Stimulated activated CD8-positive, alpha-beta memory T cell treated with anti-CD3 and anti-CD28 coated beads, Interleukin-15, amount 100 ng/mL, for 1 hour (primary cell): ENCODE results near the gene CDH19.

Experiments used
- DNase-seq: peaks from one replicate; pipeline ENCODE4 v3.0.0-alpha.2; 2020; ENCODE audit warnings: low read depth

CDH19 gene, protein sequence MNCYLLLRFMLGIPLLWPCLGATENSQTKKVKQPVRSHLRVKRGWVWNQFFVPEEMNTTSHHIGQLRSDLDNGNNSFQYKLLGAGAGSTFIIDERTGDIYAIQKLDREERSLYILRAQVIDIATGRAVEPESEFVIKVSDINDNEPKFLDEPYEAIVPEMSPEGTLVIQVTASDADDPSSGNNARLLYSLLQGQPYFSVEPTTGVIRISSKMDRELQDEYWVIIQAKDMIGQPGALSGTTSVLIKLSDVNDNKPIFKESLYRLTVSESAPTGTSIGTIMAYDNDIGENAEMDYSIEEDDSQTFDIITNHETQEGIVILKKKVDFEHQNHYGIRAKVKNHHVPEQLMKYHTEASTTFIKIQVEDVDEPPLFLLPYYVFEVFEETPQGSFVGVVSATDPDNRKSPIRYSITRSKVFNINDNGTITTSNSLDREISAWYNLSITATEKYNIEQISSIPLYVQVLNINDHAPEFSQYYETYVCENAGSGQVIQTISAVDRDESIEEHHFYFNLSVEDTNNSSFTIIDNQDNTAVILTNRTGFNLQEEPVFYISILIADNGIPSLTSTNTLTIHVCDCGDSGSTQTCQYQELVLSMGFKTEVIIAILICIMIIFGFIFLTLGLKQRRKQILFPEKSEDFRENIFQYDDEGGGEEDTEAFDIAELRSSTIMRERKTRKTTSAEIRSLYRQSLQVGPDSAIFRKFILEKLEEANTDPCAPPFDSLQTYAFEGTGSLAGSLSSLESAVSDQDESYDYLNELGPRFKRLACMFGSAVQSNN

DNA sequence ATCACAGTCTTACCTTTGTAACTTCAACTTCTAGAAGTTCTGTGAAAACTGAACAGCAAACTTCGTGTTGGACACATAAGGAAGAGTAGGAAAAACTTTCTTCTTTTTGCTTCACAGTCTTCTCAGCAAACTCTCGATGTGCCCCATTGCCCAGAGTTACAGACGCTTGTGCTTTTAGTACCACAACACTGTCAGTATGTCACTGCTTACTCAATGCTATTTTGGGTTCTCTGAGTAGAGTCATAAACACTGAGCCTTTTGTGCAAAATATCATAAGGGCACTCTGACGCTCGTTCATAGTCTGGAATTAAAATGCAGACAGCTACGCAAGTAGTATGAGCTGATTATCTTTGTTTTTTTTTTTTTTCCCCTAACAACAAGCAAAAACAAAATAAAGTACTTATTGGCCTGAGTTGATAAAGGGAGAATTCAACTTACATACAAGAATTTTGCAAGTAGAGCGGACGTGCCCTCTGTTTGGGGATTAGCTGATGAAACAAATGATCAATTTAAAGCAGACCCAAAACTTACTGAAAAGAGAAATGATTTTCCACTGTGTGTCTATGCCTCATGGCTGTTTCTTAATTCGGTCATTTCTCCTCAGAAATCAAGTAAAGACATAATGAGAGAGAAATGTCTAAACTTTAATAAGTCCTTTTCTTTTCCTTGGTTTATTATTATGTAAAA is at the start of gene CDH19:
TSS of gene CDH19 (minus strand) at position 150 of the 687 bp plus-strand sequence. CDS start 31,886 bp downstream, outside the sequence.
- no peak for DNase-seq

DNA sequence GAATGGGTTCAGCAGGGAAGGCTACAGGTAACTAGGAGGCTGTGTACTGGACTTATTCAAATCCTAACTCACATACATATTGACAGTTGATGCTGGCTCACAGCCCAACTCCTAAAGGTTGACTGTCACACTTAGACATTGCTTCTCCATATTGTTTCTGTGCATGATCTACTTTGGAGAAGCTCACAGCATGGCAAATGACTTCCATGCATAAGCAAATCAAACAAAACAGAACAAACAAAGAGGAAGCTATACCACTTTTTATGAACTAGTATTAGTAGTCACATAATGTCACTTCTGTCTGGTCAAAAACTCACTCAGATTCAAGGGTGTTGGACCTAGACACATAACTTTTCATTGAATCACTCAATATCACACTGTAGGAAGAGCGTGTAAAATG is 43.8 kb upstream of the CDH19 start:
- no peak for DNase-seq

- DNase-seq = no peak
Measured at GRCh38 chr18:66646609-66647008, 42.7 kb upstream of the CDH19 start.

DNA sequence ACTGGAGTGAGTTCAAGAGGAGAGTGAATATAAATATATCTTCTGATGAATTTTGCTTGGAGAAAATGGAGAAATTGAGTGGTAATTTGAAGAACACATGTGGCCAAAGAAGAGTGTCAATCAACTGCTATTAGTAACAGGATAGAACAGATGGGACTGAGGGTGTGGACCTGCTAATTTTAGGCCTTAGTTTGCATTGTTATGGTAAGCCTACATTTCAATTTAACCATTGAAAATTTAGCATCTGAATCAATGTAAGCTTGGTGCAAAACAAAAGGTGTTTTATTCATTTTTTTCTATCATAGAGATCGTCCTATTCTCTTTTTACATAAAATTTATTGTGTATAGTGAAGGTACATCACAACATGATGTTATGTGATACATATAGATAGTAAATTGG is 42.1 kb upstream of the CDH19 start:
- DNase-seq = no peak

DNA sequence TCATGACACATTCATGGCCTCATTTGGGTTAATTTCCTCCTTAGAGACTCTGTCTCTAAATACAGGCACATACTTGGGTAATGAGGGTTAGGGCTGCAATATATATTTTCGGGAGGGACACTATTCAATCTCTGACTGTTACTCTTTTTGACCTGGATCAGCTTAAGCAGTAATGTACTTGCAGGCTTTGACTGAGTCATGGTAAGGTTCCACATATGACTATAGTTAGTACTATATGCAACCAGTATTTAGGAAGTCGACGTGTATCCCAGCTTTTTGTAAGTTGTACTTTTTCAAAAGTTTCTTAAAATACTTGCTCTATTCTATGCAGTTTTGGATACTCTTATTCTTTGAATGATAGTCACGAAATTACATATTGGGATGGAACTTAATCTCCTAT is 37.2 kb upstream of the CDH19 start:
- no peak for DNase-seq

GRCh38 chr18:66640431-66640830 is 36.5 kb upstream of the CDH19 start:
- no peak for DNase-seq

DNA sequence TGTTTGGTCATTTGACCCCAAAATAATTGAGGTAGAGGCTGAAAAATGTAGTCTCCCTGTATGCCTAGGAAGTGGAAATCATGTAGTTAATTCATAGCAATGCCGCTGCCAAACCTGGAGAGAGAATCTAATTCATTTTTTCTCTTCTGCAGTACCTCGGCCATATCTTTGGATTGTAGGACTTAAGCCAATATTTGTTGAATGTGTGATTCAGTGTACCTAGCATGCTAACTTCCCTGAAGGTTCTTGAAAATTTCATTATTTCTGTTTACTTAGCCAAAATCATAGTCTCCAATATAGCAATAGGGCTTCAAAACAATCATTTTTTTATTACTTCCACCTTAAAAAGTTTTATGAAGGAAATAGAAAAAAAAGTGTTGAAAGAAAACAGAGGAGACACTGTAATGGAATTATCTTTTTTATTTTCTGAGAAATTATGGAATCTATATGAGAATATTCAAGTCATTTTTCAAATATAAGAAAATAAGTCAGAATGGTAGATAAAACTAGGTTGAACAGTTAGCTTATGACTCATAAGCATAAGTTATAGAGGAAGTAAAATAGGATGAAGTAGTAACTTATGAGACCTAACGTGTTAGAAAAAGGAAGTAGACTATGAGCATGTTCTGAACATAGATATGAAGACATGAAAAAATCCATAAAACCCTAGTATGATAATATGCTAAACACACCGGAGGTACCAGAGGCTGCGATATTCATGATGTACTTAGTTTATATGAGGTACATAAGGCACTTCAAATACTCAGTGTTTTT is 35.2 kb upstream of the CDH19 start:
- DNase-seq = no peak

DNA sequence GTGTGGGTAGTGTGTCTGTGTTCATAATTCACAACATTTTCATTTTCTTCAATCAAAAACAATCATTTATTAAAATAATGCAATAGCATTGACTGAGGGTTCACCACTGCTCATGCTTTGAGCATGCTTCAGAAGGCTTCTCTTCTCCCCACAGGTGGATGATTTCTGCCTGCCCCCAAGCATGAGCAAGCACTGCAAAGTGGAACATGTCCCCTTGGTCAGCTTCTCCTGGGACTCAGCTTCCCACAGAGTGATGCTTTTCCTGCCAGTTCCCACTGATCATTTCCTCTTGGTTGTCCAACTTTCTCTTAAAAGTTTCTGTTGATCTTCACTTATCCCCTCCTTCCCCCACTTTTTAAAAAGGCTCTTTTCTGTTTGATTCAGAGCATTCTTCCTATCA is 31.5 kb upstream of the CDH19 start:
- DNase-seq = no peak

DNA sequence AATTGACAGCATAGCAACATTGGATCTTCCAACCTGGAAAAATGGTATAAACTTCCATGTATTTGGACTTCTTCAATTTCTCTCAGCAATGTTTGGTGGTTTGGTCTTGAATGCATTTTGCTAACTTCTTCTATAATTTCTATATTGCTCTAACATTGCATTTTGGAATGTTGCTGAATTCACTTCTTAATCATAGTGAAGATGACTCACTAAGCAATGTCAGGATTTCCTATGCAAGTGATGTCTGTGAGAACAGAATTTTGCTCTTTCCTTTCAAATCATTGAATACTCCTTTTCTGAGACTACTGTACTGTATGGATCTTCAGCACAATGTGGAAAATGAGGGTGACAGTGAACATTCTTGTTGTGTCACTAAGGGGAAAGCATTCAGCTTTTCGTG is 28.9 kb upstream of the CDH19 start:
- no peak for DNase-seq

- DNase-seq = no peak
Measured at GRCh38 chr18:66630831-66631230, 26.9 kb upstream of the CDH19 start.

GRCh38 chr18:66623821-66624220 is 19.9 kb upstream of the CDH19 start:
- DNase-seq = no peak

- no peak for DNase-seq
Measured at GRCh38 chr18:66621816-66622576, 18.1 kb upstream of the CDH19 start.

DNA sequence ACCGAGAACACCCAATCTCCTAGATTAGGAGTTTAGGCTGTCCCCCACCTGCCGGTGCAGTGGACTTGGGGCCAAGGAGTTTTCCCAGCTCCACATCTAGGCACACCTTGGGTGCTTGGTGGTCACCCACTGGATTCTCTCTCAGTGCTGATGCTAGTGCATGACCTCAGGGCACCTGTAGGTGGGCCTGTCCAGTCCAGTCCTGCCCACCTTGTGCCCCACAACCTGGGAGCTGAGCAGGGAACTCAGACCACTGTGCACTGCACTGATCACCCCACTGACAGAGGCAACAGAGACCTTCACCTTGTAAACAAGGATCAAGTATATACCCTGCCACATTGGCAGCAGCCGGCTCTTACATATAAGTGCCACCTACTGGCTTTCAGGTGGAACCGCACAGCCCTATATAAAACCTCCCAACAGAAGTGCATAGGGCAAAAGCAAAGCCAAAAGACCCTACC is 12.7 kb upstream of the CDH19 start:
- DNase-seq = no peak

DNA sequence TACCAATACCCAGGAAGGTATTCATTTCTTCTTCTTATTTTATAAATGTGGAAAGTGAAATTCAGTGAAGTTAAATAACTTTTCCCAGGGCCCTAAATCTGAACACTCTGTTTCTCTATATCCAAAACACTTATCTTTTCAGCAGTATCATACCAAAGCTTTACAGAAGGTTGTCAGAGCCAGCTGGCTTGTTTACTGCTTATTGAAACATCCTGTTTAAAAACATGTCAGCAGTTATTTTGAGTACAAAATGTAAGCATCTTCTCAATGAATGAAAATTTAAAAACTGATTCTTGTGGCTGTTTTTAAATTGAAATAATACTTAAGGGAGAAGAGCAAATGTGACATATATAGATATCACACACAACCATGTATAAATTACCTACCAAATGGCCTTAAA is 11.3 kb upstream of the CDH19 start:
- DNase-seq = no peak

DNA sequence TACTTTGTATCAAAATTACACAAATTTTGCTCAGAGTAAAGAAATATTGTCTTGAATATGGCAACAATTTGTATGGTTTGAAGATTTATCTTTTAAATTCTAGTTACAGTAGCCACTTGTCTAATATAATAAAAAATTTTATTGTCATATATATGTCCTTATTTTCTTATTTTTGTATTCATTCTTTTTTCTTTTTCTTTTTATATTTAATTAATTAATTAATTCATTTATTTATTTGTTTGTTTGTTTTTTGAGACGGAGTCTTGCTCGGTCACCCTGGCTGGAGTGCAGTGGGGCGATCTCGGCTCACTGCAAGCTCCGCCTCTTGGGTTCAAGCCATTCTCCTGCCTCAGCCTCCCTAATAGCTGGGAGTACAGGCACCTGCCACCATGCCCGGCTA is 3.7 kb upstream of the CDH19 start:
- no peak for DNase-seq

DNA sequence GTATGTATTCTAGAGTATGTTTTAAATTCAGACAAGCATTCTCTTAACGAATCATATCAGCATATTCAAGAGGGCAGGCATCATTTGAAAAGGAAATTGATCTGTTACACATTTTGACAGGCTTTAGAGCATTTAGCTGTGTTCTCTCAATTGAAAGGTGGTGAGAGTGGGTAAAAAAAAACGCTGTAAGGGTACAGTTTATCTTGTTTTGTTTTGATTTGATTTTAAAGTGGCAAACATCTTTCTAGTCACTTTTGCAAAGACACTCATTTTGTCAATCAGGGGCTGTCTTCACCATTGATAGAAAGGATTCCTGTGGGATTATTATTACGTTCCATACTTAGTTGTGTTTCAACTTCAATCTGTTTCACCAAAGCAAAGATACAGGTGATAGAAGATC is 2.2 kb downstream of the CDH19 start:
- DNase-seq = no peak

- DNase-seq = no peak
Measured at GRCh38 chr18:66599190-66599589, 4.7 kb downstream of the CDH19 start.

GRCh38 chr18:66587430-66587829 is 16.5 kb downstream of the CDH19 start:
- no peak for DNase-seq

DNA sequence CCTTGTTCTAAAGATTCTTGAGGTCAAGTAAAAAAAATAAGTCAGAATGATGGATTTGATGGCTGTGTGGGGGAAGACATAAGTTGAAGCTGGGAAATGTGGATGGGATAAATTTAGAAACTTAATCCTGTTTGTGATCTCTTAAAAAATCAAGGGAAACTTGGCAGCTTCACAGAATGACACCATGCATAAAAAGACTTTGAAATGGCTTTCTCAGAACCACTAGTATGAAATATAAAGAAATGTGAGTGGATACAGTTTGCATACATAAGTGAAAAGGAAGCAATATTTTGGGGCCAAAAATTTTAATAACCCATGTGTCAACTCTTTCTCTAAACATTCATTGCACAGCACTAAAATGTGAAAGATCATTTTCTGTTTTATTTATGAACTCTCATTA is 21.7 kb downstream of the CDH19 start:
- no peak for DNase-seq

DNA sequence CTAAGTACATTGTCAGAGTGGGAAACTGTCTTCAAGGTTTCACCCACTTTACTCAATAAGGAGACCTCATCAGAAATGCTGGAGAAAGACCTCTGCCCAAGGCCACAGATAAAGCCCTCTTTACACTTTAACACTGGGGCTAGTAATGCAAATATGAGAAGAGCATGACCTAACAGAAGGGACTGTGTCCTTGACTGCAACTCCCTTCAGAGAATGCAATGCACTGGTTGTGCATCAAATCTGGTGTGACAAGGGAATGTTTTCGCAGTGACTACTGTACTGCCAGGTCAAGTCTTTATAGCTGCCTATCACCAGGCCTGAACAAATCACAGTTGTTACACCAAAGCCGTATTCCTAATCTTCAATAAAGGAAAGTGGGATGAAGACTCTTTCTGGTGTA is 28.6 kb downstream of the CDH19 start:
- DNase-seq = no peak

GRCh38 chr18:66571845-66572244 is 32.0 kb downstream of the CDH19 start:
- no peak for DNase-seq
